ENCODE results near the gene EHBP1. TPM values are rescaled to one million over a fixed set of nuclear protein-coding genes. Genes with fewer than 3 reads are reported as not detected.

EHBP1 gene
- total and polyA plus RNA-seq, 2 experiments from 2014 or later, result 27.2 to 47.9 TPM

GRCh38 chr2:62931536-62931935, 226.0 kb downstream of the EHBP1 start (continued):
- TF ChIP-seq, protein P1, sequence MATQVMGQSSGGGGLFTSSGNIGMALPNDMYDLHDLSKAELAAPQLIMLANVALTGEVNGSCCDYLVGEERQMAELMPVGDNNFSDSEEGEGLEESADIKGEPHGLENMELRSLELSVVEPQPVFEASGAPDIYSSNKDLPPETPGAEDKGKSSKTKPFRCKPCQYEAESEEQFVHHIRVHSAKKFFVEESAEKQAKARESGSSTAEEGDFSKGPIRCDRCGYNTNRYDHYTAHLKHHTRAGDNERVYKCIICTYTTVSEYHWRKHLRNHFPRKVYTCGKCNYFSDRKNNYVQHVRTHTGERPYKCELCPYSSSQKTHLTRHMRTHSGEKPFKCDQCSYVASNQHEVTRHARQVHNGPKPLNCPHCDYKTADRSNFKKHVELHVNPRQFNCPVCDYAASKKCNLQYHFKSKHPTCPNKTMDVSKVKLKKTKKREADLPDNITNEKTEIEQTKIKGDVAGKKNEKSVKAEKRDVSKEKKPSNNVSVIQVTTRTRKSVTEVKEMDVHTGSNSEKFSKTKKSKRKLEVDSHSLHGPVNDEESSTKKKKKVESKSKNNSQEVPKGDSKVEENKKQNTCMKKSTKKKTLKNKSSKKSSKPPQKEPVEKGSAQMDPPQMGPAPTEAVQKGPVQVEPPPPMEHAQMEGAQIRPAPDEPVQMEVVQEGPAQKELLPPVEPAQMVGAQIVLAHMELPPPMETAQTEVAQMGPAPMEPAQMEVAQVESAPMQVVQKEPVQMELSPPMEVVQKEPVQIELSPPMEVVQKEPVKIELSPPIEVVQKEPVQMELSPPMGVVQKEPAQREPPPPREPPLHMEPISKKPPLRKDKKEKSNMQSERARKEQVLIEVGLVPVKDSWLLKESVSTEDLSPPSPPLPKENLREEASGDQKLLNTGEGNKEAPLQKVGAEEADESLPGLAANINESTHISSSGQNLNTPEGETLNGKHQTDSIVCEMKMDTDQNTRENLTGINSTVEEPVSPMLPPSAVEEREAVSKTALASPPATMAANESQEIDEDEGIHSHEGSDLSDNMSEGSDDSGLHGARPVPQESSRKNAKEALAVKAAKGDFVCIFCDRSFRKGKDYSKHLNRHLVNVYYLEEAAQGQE (IDR thresholded peaks at IDR 0.05; ENCODE audit: unreplicated experiment), result no peak
- TF ChIP-seq NANOG (IDR thresholded peaks at IDR 0.05; ENCODE audit: borderline replicate concordance) (no peak), STAT1 (IDR thresholded peaks at IDR 0.05; ENCODE audit: unreplicated experiment) (no peak), POLR2AphosphoS5 (IDR thresholded peaks at IDR 0.05; ENCODE audit: low read depth) (no peak), CREB1 (CRISPR knock-in tag; IDR thresholded peaks at IDR 0.05; ENCODE audit: low read depth) (no peak), JUNB (IDR thresholded peaks at IDR 0.05; ENCODE audit: unreplicated experiment) (no peak), ZNF331 (CRISPR knock-in tag; IDR thresholded peaks at IDR 0.05; ENCODE audit: low read depth) (no peak)
- TF ChIP-seq, protein P2, sequence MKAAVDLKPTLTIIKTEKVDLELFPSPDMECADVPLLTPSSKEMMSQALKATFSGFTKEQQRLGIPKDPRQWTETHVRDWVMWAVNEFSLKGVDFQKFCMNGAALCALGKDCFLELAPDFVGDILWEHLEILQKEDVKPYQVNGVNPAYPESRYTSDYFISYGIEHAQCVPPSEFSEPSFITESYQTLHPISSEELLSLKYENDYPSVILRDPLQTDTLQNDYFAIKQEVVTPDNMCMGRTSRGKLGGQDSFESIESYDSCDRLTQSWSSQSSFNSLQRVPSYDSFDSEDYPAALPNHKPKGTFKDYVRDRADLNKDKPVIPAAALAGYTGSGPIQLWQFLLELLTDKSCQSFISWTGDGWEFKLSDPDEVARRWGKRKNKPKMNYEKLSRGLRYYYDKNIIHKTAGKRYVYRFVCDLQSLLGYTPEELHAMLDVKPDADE (IDR thresholded peaks at IDR 0.05), result no peak

- Histone ChIP-seq H3K79me2 (replicated peaks; ENCODE audit: insufficient read depth) (no peaks in the 10 kb centered on the region), H3K27me3 (ENCODE audit: insufficient read depth) (no peaks in the 10 kb centered on the region), H3K4me1 (ENCODE audit: insufficient read depth) (peaks cover 14% of the 10 kb centered on the region), H3K4me2 (no peak overlapping the region), H3K9me2 (ENCODE audit: insufficient read depth) (no peaks in the 10 kb centered on the region; the same call in 1 of the 2 replicates), H3K27ac (ENCODE audit: low read depth) (no peak overlapping the region), H3F3A (replicated peaks; ENCODE audit: low read depth) (no peaks in the 10 kb centered on the region), H3K36me3 (ENCODE audit: insufficient read depth) (no peaks in the 10 kb centered on the region), H3K4me3 (no peak overlapping the region), H2AFZ (no peak overlapping the region), H4K20me1 (replicated peaks; ENCODE audit: insufficient read depth) (no peaks in the 10 kb centered on the region)
- DNase-seq (ENCODE audit: low spot score) (no peak), ATAC-seq (no peak)
- Mint-ChIP-seq H3K36me3 (ENCODE audit: low read depth) (no peaks in the 10 kb centered on the region), H3K27me3 (ENCODE audit: insufficient read depth, low read depth, poor library complexity) (no peaks in the 10 kb centered on the region), H3K4me3 (no peak overlapping the region), H3K4me1 (peaks cover 15% of the 10 kb centered on the region), H3K9me3 (no peaks in the 10 kb centered on the region), H3K27ac (peak overlapping the region; percentile 17; the same call in 1 of the 2 replicates)
- no peak for TF ChIP-seq ZNF114 (CRISPR knock-in tag; IDR thresholded peaks at IDR 0.05)
- no peak for TF ChIP-seq ZNF462 (CRISPR knock-in tag; IDR thresholded peaks at IDR 0.05)
- TF ChIP-seq, protein P2 (IDR thresholded peaks at IDR 0.05), result no peak
- TF ChIP-seq EZH2 (IDR thresholded peaks at IDR 0.05; ENCODE audit: low read depth, unreplicated experiment), result no peak
- TF ChIP-seq ZNF331 (CRISPR knock-in tag; IDR thresholded peaks at IDR 0.05; ENCODE audit: low read depth), result no peak
- TF ChIP-seq NANOG (IDR thresholded peaks at IDR 0.05; ENCODE audit: borderline replicate concordance), result no peak
Measured at GRCh38 chr2:62933398-62933917, 227.9 kb downstream of the EHBP1 start.

Data from GM23338 (cell line).